Measurements from ENCODE around the gene GAS7. TPM values are rescaled to one million over a fixed set of nuclear protein-coding genes. Genes with fewer than 3 reads are reported as not detected.

Gene GAS7
- total and polyA plus RNA-seq, 9 of the 15 experiments (the other 6 are each of a cell fraction or from before 2014, with no cell fraction given) = 0.11 to 0.33 TPM; not detected in 7

DNA sequence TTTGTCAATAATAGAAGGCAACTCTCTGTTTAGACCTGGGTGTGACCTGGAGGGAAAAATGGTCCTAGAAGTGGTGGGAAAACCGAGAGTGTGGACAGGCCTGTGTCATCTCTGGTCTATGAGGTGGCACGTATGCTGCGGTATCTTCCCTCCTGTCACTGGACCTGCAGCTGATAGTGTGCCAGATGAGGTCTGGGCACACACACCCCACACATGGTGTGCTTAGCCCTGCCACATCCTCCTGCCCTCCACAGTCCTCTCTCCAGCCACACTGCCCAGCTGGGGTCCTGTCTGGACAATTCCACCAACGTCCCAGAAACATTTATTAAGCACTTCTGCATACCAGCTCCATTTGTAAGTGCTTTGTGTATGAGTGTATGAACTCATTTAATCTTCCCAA is 335.5 kb downstream of the GAS7 start:
- no peak for DNase-seq (ENCODE audit: extremely low read depth in 1 of 4, low spot score in 3 of 4)
- Histone ChIP-seq H3K4me1 (replicated peaks in 1 of 2; ENCODE audit: control insufficient read depth in 2 of 2, insufficient read depth in 2 of 2, low read length in 2 of 2) (no peaks in the 10 kb centered on the region), H3K4me3 (no peak overlapping the region), H3K4me2 (ENCODE audit: insufficient read depth, low read length) (no peak overlapping the region), H3K27me3 (ENCODE audit: control insufficient read depth in 2 of 2, insufficient read depth in 2 of 2, low read length in 2 of 2) (no peaks in the 10 kb centered on the region), H3K9me1 (ENCODE audit: control insufficient read depth, insufficient read depth, low read length) (no peaks in the 10 kb centered on the region), H3K9ac (ENCODE audit: insufficient read depth in 1 of 2, low read depth in 2 of 2, low read length in 2 of 2) (no peak overlapping the region), H3K9me3 (replicated peaks; ENCODE audit: control insufficient read depth, insufficient read depth, low read depth, low read length) (no peaks in the 10 kb centered on the region), H3K79me2 (ENCODE audit: control insufficient read depth, insufficient read depth, low read length) (no peaks in the 10 kb centered on the region), H2AFZ (ENCODE audit: low read depth, low read length) (no peak overlapping the region), H3K36me3 (ENCODE audit: control insufficient read depth, insufficient read depth, low read length) (no peaks in the 10 kb centered on the region), H4K20me1 (replicated peaks; ENCODE audit: control insufficient read depth, insufficient read depth, low read length) (no peaks in the 10 kb centered on the region), H3K27ac (ENCODE audit: extremely low read depth, low read depth, low read length) (no peak overlapping the region)
- FAIRE-seq = no peak
- POLR2A ChIA-PET = no interaction called here
- ATAC-seq = no peak
- WGBS (ENCODE audit: insufficient coverage, low coverage, missing lambda C conversion rate) = 0% methylated on average over 4 of the region's 4 CpGs
- in situ Hi-C loops (cut with MboI) (no loop called here), intact Hi-C loops (cut with micrococcal nuclease) (no loop called here)
- CTCF ChIA-PET (ENCODE audit: low intra/inter-chr PET ratio) = no interaction called here
- no TSS peak for BruUV-seq (replicated peaks)
- no peak for TF ChIP-seq TCF7L2 (IDR thresholded peaks at IDR 0.05; ENCODE audit: low read depth, low read length)
- TF ChIP-seq PHB (CRISPR knock-in tag; IDR thresholded peaks at IDR 0.05) = no peak
- TF ChIP-seq HMG20B (CRISPR knock-in tag; IDR thresholded peaks at IDR 0.05) = no peak
- TF ChIP-seq THRAP3 (IDR thresholded peaks at IDR 0.05; ENCODE audit: borderline replicate concordance) = no peak
- TF ChIP-seq, protein P1, sequence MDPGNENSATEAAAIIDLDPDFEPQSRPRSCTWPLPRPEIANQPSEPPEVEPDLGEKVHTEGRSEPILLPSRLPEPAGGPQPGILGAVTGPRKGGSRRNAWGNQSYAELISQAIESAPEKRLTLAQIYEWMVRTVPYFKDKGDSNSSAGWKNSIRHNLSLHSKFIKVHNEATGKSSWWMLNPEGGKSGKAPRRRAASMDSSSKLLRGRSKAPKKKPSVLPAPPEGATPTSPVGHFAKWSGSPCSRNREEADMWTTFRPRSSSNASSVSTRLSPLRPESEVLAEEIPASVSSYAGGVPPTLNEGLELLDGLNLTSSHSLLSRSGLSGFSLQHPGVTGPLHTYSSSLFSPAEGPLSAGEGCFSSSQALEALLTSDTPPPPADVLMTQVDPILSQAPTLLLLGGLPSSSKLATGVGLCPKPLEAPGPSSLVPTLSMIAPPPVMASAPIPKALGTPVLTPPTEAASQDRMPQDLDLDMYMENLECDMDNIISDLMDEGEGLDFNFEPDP (CRISPR knock-in tag; IDR thresholded peaks at IDR 0.05) = no peak
- no peak for TF ChIP-seq ZFPM2 (CRISPR knock-in tag; IDR thresholded peaks at IDR 0.05)
- no peak for TF ChIP-seq TAF15 (IDR thresholded peaks at IDR 0.05; ENCODE audit: low read depth, low read length)
- TF ChIP-seq SMARCC2 (IDR thresholded peaks at IDR 0.05; ENCODE audit: low read depth) = no peak
- TF ChIP-seq, protein P2, sequence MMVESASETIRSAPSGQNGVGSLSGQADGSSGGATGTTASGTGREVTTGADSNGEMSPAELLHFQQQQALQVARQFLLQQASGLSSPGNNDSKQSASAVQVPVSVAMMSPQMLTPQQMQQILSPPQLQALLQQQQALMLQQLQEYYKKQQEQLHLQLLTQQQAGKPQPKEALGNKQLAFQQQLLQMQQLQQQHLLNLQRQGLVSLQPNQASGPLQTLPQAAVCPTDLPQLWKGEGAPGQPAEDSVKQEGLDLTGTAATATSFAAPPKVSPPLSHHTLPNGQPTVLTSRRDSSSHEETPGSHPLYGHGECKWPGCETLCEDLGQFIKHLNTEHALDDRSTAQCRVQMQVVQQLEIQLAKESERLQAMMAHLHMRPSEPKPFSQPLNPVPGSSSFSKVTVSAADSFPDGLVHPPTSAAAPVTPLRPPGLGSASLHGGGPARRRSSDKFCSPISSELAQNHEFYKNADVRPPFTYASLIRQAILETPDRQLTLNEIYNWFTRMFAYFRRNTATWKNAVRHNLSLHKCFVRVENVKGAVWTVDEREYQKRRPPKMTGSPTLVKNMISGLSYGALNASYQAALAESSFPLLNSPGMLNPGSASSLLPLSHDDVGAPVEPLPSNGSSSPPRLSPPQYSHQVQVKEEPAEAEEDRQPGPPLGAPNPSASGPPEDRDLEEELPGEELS (CRISPR knock-in tag; IDR thresholded peaks at IDR 0.05; ENCODE audit: borderline replicate concordance) = no peak
- no peak for TF ChIP-seq MYNN (IDR thresholded peaks at IDR 0.05)
- no peak for TF ChIP-seq MYNN (CRISPR knock-in tag; IDR thresholded peaks at IDR 0.05)
- TF ChIP-seq TRIM24 (IDR thresholded peaks at IDR 0.05) = no peak
- TF ChIP-seq, protein P3, sequence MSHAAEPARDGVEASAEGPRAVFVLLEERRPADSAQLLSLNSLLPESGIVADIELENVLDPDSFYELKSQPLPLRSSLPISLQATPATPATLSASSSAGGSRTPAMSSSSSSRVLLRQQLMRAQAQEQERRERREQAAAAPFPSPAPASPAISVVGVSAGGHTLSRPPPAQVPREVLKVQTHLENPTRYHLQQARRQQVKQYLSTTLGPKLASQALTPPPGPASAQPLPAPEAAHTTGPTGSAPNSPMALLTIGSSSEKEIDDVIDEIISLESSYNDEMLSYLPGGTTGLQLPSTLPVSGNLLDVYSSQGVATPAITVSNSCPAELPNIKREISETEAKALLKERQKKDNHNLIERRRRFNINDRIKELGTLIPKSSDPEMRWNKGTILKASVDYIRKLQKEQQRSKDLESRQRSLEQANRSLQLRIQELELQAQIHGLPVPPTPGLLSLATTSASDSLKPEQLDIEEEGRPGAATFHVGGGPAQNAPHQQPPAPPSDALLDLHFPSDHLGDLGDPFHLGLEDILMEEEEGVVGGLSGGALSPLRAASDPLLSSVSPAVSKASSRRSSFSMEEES (CRISPR knock-in tag; IDR thresholded peaks at IDR 0.05) = no peak
- no peak for TF ChIP-seq SMARCA4 (IDR thresholded peaks at IDR 0.05)
- no peak for TF ChIP-seq POLR3G (IDR thresholded peaks at IDR 0.05; ENCODE audit: extremely low read depth, insufficient read length, insufficient replicate concordance)
- TF ChIP-seq HDAC8 (tag; IDR thresholded peaks at IDR 0.05) = no peak
- TF ChIP-seq, protein P4, sequence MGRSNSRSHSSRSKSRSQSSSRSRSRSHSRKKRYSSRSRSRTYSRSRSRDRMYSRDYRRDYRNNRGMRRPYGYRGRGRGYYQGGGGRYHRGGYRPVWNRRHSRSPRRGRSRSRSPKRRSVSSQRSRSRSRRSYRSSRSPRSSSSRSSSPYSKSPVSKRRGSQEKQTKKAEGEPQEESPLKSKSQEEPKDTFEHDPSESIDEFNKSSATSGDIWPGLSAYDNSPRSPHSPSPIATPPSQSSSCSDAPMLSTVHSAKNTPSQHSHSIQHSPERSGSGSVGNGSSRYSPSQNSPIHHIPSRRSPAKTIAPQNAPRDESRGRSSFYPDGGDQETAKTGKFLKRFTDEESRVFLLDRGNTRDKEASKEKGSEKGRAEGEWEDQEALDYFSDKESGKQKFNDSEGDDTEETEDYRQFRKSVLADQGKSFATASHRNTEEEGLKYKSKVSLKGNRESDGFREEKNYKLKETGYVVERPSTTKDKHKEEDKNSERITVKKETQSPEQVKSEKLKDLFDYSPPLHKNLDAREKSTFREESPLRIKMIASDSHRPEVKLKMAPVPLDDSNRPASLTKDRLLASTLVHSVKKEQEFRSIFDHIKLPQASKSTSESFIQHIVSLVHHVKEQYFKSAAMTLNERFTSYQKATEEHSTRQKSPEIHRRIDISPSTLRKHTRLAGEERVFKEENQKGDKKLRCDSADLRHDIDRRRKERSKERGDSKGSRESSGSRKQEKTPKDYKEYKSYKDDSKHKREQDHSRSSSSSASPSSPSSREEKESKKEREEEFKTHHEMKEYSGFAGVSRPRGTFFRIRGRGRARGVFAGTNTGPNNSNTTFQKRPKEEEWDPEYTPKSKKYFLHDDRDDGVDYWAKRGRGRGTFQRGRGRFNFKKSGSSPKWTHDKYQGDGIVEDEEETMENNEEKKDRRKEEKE (IDR thresholded peaks at IDR 0.05; ENCODE audit: borderline replicate concordance in 1 of 2, control insufficient read depth in 1 of 2, low read depth in 2 of 2, low read length in 1 of 2) = no peak
